Activated T-cell treated with anti-CD3 and anti-CD28 coated beads, Interleukin-2, amount 50 U/mL, for 72 hours (primary cell): ENCODE measurements around the gene TACR2. TPM values are rescaled to one million over a fixed set of nuclear protein-coding genes. Genes with fewer than 3 reads are reported as not detected.
A peak's percentile ranks its signal among the peaks of the same experiment; 100 is the strongest.

Experiments
- ATAC-seq, 2 donors: fragments of 150-1000 bp; cut with Tn5 transposase; replicated peaks in 1 of 2; 2 replicates each; pipeline ENCODE4 v1.10.0; 2021; ENCODE audit warnings: moderate library complexity in 2 of 2, mild to moderate bottlenecking in 1 of 2
- DNase-seq, 2 donors: peaks; one replicate each; pipeline ENCODE4 v3.0.0; 2021 to 2022; ENCODE audit warnings: mixed read lengths in 1 of 2
- H3K27ac Mint-ChIP-seq: one replicate; pipeline ENCODE4 v1.8.0; 2022; ENCODE audit warnings: mild to moderate bottlenecking, moderate library complexity, mixed read lengths
- H3K27me3 Mint-ChIP-seq: one replicate; pipeline ENCODE4 v1.8.0; 2022; ENCODE audit warnings: low read depth, mixed read lengths
- H3K36me3 Mint-ChIP-seq, 2 donors: one replicate each; pipeline ENCODE4 v1.8.0; 2022; ENCODE audit warnings: mixed read lengths in 2 of 2, mild to moderate bottlenecking in 1 of 2; ENCODE audit not compliant: insufficient read depth in 2 of 2
- H3K4me1 Mint-ChIP-seq: one replicate; pipeline ENCODE4 v1.8.0; 2022; ENCODE audit warnings: low read depth, mixed read lengths
- H3K4me3 Mint-ChIP-seq, 2 donors: one replicate each; pipeline ENCODE4 v1.8.0; 2022; ENCODE audit warnings: mild to moderate bottlenecking in 2 of 2, mixed read lengths in 2 of 2, moderate library complexity in 2 of 2
- H3K9me3 Mint-ChIP-seq, 2 donors: one replicate each; pipeline ENCODE4 v1.8.0; 2022; ENCODE audit warnings: mixed read lengths in 2 of 2
- total RNA-seq, 2 donors: library from RNA; stranded (reverse); gene quantifications; one replicate each; pipeline ENCODE4 v1.2.3, GENCODE V29; 2022

TACR2 gene
- total RNA-seq, 2 donors from 2014 or later = not detected

GRCh38 chr10:69421611-69422308 lies 5.0 kb upstream of the TACR2 start:
- H3K36me3 Mint-ChIP-seq = no peaks in the 10 kb centered on the region

DNA sequence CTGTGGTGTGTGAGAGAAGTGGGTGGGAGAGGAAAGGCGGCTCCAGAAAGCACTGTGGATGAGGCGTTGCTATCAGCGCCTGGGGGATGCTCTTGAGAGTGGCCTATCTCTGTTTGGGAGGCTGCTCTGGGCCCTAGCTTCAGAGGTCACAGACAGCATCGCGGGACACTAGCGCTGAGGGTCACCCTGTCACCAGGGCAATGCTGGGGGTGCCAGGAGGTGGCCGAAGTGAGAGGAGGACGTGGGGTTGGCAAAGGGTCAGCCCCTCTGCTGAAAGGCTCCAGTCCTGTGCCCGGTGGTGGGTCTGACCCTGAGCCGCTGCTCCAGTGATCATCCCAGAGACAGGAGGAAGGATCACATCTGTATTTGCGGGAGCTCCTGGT lies 3.0 kb upstream of the TACR2 start:
- no peaks in the 10 kb centered on the region for H3K27me3 Mint-ChIP-seq
- ATAC-seq = no peak
- no peak overlapping the region for H3K4me3 Mint-ChIP-seq
- DNase-seq = no peak
- peaks cover 14% of the 10 kb centered on the region for H3K4me1 Mint-ChIP-seq
- no peaks in the 10 kb centered on the region for H3K36me3 Mint-ChIP-seq
- H3K27ac Mint-ChIP-seq = no peak overlapping the region
- peaks cover 3 to 4% of the 10 kb centered on the region in 2 donors for H3K9me3 Mint-ChIP-seq

More at GRCh38 chr10:69421611-69422308, 5.0 kb upstream of the TACR2 start:
- DNase-seq (no peak), ATAC-seq (no peak)
- Mint-ChIP-seq H3K4me1 (peaks cover 33% of the 10 kb centered on the region), H3K9me3 (peaks cover 3 to 4% of the 10 kb centered on the region in 2 donors), H3K27me3 (no peaks in the 10 kb centered on the region), H3K27ac (no peak overlapping the region), H3K4me3 (no peak overlapping the region)

DNA sequence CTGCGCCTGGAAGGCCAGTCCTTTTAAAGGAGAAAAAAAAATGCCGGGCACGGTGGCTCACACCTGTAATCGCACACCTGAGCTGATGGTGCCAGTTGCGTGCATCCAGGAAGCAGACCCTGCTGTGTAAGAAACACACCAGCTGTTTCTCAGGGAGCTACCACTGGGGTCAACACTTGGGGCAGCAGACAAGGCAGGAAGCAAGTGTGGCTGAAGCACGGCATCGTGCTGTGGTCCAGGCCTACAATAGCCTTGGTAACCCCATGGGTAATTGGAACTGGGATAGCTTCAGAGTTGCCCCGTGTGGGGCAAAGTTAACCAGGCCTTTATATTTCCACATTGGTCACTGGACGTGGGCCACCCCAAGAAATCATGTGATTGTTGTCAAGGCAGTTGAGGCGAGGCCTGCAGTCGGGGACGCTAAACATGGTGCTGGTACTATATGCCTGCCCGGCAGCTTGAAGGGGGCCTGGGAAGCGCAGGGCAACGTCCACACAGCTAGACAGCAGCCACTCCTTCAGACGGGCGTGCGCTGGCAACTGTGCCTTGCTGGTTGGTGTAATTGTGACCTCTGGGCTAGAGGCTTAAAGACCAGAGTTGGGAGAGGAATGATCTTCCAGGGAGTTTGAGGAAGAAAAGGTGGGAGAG lies 2.5 kb upstream of the TACR2 start:
- no peaks in the 10 kb centered on the region for H3K27me3 Mint-ChIP-seq
- ATAC-seq (no peak), DNase-seq (no peak)
- peaks cover 3 to 4% of the 10 kb centered on the region in 2 donors for H3K9me3 Mint-ChIP-seq
- peaks cover 13% of the 10 kb centered on the region for H3K4me1 Mint-ChIP-seq
- no peak overlapping the region for H3K4me3 Mint-ChIP-seq
- no peaks in the 10 kb centered on the region for H3K36me3 Mint-ChIP-seq
- H3K27ac Mint-ChIP-seq = no peak overlapping the region

DNA sequence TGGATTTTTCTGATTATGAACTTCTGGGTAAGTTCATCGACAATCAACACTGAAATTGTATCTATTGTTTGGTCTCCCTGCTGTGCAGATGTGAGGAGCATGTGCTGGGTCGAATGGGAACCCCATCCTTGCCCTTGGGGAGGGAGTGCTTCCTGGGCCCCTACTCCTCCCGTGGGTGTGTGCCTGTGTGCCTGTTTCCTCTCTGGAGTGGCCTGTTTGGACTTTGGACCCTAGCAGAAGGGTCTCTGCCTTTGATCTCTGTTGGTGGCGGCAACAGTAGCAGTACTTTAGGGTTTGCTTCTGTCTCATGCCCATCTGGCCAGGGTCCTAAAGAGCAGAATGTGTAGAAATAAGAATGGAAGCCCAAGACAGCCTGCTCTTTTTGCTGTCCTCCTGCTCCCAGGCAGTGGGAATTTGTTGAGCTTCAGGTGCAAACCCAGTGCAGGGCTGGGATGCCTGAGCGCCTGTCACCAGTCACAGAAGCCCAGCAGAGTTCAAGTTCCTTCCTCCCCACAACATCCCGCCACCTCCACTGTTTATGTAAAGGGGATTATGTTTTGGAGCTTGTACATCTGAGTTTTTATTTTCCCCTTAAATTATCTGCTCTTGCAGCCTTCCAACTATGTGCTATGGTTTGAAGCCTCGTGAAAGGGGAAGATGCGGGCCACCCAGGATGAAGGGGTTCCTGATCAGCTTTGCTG lies 1.5 kb upstream of the TACR2 start:
- DNase-seq (no peak), ATAC-seq (no peak)
- Mint-ChIP-seq H3K27ac (no peak overlapping the region), H3K36me3 (no peaks in the 10 kb centered on the region), H3K4me3 (no peak overlapping the region), H3K27me3 (no peaks in the 10 kb centered on the region), H3K9me3 (no peaks in the 10 kb centered on the region), H3K4me1 (peaks cover 9% of the 10 kb centered on the region)

- Mint-ChIP-seq H3K4me3 (no peak overlapping the region), H3K9me3 (no peaks in the 10 kb centered on the region), H3K36me3 (no peaks in the 10 kb centered on the region), H3K27me3 (no peaks in the 10 kb centered on the region), H3K27ac (no peak overlapping the region), H3K4me1 (peaks cover 12% of the 10 kb centered on the region)
- ATAC-seq (no peak), DNase-seq (no peak)
Measured at GRCh38 chr10:69417542-69417941, 824 bp upstream of the TACR2 start.

GRCh38 chr10:69415951-69416350 lies 767 bp downstream of the TACR2 start:
- no peaks in the 10 kb centered on the region for H3K36me3 Mint-ChIP-seq

GRCh38 chr10:69415049-69415448 lies 1.7 kb downstream of the TACR2 start:
- ATAC-seq (no peak), DNase-seq (no peak)
- Mint-ChIP-seq H3K4me3 (no peak overlapping the region), H3K27ac (no peak overlapping the region), H3K36me3 (no peaks in the 10 kb centered on the region), H3K4me1 (peaks cover 5% of the 10 kb centered on the region), H3K27me3 (no peaks in the 10 kb centered on the region), H3K9me3 (no peaks in the 10 kb centered on the region)

More at GRCh38 chr10:69415951-69416350, 767 bp downstream of the TACR2 start:
- Mint-ChIP-seq H3K4me3 (no peak overlapping the region), H3K27me3 (no peaks in the 10 kb centered on the region), H3K4me1 (peaks cover 5% of the 10 kb centered on the region), H3K9me3 (no peaks in the 10 kb centered on the region), H3K27ac (no peak overlapping the region)
- ATAC-seq (no peak), DNase-seq (no peak)

- DNase-seq (no peak), ATAC-seq (no peak)
- Mint-ChIP-seq H3K4me1 (peaks cover 9% of the 10 kb centered on the region), H3K36me3 (no peaks in the 10 kb centered on the region), H3K9me3 (no peaks in the 10 kb centered on the region), H3K27ac (no peak overlapping the region), H3K27me3 (no peaks in the 10 kb centered on the region), H3K4me3 (no peak overlapping the region)
Measured at GRCh38 chr10:69414036-69415018, 2.4 kb downstream of the TACR2 start.

DNA sequence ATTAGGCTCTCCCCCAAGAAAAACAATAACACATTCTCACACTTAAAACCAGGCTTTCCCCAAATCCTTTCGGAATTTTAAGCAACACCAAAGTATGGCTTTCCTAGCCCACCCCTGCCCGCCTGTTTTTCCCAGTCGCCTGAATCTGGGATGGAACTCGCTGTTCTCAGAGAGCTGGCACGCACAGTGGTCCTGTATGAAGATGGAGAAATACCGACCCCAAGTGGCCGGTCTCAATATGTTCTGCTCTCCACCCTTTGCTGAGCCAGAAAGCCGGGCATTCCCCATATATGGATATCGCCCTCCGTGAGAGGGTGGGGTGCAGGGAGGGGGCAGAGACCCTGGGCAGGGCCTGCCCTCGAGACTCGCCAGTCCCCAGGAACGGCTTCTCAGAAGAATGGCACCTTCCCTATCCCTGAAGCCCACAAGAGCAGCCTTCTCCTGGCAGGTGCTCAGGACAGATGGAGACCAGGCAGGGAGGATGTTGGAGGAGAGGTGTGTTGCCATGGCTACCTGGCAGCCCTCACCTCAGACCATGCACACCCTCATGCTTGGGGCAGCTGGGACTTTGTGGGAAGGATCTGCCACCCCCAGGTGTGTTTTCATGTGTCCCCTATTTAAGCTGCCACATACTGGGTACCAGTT lies 3.4 kb downstream of the TACR2 start:
- H3K4me3 Mint-ChIP-seq = no peak overlapping the region
- ATAC-seq (no peak), DNase-seq (peak; percentile 38 to 40)
- no peak overlapping the region for H3K27ac Mint-ChIP-seq
- no peaks in the 10 kb centered on the region for H3K27me3 Mint-ChIP-seq
- peaks cover 19% of the 10 kb centered on the region for H3K4me1 Mint-ChIP-seq
- no peaks in the 10 kb centered on the region for H3K9me3 Mint-ChIP-seq
- H3K36me3 Mint-ChIP-seq = no peaks in the 10 kb centered on the region

DNA sequence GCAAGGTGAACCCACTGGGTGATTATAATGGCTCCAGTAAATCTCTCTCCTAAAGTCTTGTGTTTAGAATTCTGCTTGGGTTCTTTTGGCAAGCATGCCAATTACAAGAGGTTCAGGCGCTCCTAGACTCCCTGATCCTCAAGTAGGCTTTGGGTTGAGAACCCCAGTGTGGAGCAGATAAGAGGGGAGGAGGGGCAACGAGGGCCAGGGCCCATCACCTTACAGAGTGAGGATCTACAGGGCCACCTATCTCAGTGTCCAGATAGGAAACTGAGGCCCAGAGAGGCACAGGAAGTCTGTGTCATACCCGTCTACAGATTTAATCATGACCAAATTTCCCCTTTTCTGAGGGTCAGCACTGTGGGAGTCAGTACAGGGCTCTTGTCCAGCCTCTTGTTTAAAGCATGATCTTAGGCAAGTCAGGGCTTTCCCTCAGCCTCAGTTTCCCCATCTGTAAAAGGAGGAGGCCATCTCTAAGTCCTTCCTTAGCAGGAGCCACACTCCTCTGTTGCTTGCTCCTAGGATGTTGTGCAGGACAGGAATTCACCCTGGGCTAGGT lies 4.4 kb downstream of the TACR2 start:
- DNase-seq (no peak), ATAC-seq (no peak)
- H3K36me3 Mint-ChIP-seq = no peaks in the 10 kb centered on the region
- H3K4me3 Mint-ChIP-seq = no peak overlapping the region
- H3K27ac Mint-ChIP-seq = no peak overlapping the region
- H3K27me3 Mint-ChIP-seq = no peaks in the 10 kb centered on the region
- peaks cover 27% of the 10 kb centered on the region for H3K4me1 Mint-ChIP-seq
- H3K9me3 Mint-ChIP-seq = no peaks in the 10 kb centered on the region

DNA sequence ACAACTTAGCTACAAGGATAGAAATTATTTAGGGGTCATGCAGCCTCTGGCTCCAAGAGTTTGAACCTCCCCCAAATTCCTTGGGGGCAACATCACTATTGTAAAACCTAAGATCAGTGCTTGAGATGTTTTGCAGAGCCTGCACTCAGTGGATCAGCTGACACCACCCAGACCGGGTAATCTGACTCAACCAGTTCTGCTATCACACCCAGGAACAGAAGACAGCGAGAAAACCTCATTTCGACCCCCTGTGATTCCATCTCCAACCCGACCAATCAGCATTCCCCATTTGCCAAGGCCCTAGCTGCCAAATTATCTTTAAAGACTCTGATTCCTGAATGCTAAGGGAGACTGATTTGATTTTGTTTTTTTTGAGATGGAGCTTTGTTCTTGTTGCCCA lies 5.2 kb downstream of the TACR2 start:
- no peak overlapping the region for H3K4me3 Mint-ChIP-seq
- no peak overlapping the region for H3K27ac Mint-ChIP-seq
- no peaks in the 10 kb centered on the region for H3K36me3 Mint-ChIP-seq
- H3K27me3 Mint-ChIP-seq = no peaks in the 10 kb centered on the region
- ATAC-seq = no peak
- no peaks in the 10 kb centered on the region for H3K9me3 Mint-ChIP-seq
- H3K4me1 Mint-ChIP-seq = peaks cover 31% of the 10 kb centered on the region
- no peak for DNase-seq

DNA sequence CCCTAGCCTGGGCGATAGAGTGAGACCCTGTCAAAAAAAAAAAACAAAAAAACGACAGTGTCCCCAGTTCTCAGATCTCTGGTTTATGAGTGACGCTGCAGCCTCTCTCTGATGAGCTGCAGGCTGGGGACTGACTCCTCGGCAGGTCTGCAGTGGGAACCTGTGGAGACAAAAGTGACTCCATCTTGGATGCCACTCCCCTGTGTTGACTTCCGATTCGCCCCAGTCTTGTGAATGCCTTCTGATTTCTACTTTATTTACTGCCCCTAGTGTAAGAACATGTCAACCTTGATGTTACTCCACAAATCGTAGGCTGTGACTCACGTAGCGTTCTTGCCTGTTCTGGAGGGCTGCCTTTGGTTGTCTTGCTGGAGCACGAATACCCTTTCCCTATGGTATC lies 6.2 kb downstream of the TACR2 start:
- H3K9me3 Mint-ChIP-seq = no peaks in the 10 kb centered on the region
- no peaks in the 10 kb centered on the region for H3K27me3 Mint-ChIP-seq
- no peak overlapping the region for H3K27ac Mint-ChIP-seq
- H3K36me3 Mint-ChIP-seq = no peaks in the 10 kb centered on the region
- peaks cover 37% of the 10 kb centered on the region for H3K4me1 Mint-ChIP-seq
- H3K4me3 Mint-ChIP-seq = no peak overlapping the region
- ATAC-seq (no peak), DNase-seq (no peak)
